ENCODE results near the gene RIN3.

The RIN3 gene

DNA sequence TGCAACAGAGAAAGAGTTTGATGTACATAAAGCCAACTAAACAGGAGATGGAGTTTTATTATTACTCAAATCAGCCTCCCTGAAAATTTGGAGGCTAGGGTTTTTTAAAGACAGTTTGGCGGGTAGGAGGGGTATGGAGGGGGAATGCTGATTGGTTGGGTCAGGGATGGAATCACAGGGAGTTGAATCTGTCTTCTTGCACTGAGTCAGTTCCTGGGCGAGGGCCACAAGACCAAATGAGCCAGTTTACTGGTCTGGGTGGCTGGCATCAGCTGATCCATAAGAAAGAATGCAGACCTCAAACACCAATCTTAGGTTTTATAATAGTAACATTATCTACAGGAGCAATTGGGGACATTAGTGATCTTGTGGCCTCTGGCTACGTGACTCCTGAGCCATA, 64.9 kb downstream of the RIN3 start:
- DNase-seq: no peak

DNA sequence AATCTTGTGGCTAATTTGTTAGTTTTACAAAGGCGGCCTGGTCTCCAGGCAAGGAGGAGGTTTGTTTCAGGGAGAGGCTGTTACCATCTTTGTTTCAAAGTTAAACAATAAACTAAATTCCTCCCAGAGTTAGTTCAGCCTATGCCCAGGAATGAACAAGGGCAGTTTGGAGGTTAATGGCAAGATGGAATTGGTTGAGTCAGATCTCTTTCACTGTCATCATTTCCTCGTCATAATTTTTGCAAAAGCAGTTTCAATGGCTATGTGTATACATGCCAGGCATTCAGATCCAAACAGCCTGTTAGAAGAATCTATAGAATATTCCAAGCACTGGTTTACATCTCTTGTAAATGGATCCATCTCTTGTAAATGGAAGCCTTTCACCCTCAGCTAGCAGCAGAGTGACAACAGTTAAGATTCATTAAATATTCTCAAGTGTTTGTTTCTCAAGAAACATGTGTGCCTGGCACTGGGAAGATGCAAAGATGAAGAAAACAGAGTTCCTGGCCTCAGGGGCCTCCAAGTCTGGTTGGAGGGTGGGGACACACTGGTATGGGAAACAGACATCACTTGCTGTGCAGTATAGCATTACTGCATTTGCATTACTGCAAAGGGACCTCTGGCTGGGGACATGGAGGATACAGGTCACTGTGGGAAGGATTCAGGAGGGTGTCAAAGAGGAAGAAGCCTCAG, 65.8 kb downstream of the RIN3 start:
- no peak for DNase-seq

DNA sequence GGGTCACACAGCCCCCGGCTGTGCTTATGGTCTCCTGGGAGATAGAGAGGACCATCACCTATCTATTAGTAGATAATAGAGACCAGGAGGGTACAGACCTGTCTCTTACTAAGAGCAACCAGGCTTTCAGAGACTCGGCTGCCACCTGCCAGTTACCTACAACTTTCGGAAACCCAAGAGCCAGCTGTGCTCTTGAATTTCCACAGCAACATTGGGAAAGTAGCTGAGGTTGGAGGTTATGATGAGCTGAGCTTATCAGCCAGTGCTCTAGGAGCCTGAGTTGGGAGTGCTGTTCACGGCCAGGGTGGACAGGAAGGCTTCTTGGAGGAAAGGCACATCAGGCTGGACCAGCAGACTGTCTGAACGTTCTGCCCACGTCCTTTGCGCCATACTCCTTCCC, 67.6 kb downstream of the RIN3 start:
- no peak for DNase-seq

DNA sequence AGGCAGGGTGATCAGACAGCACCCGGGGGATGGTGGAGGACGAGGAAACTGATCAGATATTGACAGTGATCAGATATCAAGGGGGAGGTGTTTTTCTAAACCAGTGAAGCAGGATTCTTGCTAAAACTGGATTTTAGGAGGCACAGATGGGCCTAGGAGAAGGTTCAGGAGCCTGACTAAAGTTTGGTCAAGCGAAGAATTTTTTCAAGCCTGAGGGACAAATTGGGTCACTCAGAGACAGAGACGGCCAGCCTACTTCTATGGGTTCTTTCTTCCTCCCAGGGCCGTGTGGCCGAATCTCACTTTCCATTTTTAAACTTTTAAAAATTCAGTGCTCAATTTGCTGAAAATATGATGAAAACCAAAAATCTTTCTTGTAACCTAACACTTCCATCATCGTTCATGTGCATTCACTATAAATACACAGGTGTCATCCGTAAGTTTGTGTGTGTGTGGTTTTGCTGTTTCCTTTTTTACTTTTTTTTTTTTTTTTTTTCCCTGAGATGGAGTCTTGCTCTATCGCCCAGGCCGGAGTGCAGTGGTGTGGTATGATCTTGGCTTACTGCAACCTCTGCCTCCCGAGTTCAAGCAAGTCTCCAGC, 68.5 kb downstream of the RIN3 start:
- no peak for DNase-seq

DNA sequence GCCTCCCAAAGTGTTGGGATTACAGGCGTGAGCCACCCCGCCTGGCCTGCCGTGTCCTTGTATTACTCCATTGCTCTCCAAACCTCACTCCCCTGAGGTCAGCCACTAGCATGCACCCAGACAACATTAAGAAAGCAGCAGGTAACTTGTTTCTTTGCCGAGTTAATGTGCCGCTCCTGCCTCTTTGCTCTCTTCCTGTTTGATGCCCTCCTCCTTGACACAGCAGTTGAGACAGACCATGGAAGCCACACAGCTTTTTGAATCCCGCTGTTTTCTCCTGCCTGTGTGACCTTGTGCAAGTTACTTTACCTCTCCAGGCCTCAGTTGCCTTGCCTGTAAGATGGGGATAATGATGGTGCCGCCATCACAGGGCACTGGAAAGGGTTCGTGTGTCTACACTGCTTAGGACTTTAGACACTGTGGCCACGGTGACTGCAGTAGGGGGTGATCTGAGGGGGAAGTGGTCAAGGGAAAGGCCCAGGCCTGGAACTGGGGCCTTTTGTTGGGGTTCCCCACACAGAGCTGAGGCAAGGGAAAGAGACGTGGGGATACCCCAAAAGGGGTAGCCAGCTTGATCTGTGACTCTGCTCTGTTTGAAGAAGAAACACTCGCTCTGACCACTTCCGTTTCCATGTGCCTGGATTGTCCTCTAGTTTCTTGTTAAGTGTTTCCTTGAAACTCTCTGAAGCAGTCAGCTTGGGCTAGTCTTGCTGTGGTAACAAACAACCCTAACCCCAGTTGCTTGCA, 69.3 kb downstream of the RIN3 start:
- no peak for DNase-seq

DNA sequence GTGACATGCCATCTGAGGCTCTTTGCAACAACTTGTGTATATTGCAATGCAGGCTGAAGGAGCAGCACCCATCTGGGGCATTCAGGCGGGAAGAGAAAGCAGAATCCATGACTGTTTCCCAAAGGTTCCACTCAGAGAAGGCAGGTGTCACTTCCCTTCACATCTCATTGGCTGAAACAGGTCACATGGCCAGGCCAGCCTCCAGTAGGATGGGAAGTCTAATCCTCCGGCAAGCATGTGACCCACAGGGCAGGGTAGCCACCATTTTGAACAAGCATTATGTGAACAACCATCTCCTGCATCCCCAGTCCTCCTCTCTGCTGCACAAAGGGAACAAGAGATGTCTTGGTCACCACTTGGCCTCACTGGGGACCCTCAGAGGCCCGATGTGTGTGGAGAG, 70.6 kb downstream of the RIN3 start:
- DNase-seq: no peak

DNA sequence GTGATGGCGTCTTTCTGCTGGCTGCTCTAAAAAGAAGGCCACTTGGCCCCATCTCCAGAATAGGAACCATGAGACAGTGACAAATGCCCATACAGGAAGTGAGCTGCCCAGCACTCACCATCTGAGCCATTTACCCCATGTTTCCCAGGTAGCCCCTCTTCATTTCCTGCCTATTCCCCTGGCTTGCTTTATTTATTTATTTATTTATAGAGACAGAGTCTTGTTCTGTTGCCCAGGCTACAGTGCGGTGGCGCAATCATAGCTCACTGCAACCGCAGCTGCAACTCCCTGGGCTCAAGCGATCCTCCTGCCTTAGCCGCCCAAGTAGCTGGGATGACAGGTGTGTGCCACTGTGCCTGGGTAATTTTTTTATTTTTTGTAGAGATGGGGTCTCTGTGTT, 71.2 kb downstream of the RIN3 start:
- no peak for DNase-seq

DNA sequence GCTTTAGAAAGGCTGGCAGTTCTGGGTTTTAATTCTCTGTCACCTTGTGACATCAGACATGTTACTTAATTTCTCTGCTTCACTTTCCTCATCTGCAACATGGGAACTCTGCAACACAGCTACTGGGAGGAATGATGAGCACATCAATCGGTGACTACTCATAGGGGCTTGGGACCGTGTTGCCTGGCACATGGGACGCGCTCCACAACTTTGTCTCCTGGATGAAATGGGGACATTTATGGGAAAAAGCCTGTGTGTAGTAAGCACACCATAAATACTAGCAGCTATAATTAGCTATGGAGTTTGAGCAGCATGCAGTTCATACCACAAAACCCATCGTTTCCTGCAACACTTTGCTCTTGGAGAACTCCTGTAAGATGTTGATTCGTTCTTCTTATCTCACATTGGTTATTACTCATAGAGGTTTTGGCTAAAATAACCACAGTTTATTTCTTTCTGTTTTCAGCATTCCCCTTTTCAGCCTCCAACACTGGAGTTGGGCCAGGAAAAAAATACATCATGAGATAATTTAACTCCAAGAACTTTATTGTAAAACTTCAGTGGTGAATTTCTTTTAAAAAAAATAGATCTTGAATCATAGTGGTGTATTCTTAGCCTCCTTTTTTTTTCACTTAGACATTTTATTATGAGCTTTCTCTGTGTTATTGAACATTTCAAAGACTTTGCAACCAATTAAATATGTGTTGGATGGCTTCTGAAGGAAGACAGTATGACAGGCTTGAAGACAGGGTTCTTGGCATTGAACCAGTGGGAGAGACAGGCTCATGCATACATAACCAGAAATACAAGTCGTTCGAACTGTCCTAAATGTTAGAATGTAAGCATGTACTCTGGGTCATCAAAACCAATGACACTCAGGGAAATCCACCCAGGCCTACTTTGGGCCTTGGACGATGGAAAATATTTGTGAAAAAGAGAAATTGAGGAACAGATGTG, 72.7 kb downstream of the RIN3 start:
- DNase-seq: no peak

DNA sequence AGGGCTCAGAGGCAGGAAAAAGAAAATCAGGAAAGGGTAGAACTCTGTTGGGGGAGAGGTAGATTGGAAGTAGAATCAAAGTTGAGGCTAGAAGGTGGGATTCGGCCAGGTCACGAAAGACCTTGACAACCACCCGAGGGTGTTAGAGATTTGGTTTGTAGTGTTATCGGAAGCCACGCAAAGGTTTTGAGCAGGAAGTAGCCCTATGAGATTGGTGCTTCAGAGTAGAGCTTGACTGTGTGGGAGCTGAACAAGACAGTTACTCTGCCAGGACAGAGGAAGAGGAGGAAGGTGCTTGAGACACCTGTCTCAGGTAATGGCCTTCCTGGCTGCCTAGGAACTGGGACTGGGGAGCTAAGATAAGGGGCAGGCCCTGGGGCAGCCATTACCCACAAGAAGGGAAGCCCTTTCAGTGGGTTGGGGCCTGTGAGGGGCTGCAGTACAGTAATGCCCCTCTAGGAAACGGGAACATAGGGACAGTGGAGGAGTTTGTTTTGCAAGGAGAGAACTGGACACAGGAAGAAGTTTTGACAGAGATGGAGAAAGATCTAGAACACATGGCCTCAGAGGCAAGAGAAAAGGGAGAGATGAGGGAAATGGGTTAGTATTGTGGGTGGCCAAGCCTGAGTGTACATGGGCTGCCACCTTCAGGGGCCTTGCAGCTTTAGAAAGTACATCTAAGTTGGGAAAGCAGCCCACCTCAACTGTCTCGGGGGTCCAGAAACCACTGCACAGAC, 73.5 kb downstream of the RIN3 start:
- peak; percentile 24 for DNase-seq

DNA sequence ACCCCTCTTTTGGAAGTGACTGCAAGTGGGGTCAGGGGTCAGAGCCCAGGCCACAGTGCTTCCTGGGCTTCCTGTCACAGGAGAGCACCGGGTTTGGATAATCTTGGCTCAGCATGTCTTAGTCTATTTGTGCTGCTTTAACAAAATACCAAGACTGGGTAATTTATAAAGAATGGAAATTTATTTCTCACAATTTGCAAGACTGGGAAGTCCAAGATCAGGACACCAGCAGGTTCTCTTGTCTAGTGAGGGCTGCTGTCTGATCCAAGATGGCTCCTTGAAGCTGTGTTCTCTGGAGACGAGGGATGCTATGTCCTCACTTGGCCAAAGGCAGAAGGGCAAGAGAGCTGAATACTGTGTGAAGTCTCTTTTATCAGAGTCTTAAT, 74.1 kb downstream of the RIN3 start:
- no peak for DNase-seq

DNA sequence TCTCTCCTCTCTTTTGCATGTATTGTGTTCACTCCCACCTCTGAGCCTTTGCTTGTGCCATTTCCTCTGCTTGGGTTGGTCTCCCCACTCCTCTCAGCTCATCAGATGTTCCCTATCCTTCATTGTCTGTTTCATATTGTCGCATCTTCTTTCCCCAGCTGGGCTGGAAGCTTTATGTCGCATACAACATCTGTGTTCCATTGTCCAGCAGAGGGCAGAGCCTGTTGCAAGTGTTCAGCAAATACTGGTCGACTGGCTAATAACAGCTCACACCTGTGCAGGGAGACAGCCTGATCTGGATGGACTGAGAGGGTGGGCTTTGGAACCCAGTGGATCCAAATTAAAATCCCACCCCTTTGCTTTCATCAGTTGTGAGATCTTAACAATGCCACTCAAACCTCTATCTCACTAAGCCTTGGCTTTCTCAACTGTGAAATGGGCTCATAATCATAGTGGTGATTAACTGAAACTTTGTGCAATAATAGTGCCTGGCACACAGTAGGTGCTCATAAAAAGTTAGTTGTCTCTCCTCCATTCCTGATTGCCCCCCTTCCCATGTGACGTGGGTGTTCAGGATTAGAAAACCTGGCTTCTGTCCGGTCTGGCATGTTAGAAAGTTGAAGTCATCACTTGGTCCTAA, 75.8 kb downstream of the RIN3 start:
- DNase-seq: no peak

DNA sequence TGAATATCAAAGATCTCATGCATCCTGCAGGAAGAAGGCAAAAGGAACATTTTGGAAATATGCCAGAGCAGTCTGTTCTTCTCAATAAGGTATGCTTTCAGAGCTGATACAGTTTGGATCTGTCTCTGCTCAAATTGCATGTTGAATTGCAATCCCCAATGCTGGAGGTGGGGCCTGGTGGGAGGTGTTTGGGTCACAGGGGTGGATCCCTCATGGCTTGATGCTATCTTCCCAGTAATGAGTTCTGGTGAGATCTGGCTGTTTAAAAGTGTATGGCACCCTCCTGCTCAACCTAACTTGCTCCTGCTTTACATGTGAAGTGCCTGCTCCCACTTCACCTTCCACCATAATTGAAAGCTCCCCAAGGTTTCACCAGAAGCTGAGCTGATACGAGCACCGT, 76.6 kb downstream of the RIN3 start:
- peak; percentile 1 for DNase-seq

DNA sequence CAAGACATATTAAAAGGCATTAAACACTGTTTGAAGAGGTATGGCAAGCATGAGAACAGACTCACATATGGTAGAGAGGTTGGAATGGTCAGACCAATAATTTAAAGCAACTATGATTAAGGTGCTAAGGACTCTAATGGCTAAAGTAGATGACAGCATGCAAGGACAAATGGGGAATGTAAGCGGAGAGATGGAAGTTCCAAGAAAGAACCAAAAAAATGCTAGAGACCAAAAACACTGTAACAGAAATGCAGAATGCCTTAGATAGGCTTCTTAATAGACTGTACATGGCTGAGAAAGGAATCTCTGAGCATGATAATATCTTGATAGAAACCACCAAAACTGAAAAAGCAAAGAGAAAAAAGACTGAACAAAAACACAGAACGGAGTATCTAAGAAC, 77.4 kb downstream of the RIN3 start:
- DNase-seq: no peak

DNA sequence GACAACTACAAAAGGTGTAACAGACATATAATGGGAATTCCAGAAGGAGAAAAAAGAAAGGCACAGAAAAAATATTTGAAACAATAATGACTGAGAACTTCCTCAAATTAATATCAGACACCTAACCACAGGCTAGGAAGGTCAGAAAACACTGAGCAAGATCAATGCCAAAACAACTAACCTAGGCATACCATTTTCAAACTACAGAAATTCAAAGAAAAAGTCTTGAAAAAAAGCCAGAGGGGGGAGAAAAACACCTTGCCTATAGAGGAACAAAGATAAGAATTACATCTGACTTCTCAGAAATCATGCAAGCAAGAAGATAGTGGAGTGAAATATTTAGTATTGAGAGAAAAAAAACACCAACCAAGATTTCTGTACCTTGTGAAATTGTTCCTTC, 77.8 kb downstream of the RIN3 start:
- no peak for DNase-seq

DNA sequence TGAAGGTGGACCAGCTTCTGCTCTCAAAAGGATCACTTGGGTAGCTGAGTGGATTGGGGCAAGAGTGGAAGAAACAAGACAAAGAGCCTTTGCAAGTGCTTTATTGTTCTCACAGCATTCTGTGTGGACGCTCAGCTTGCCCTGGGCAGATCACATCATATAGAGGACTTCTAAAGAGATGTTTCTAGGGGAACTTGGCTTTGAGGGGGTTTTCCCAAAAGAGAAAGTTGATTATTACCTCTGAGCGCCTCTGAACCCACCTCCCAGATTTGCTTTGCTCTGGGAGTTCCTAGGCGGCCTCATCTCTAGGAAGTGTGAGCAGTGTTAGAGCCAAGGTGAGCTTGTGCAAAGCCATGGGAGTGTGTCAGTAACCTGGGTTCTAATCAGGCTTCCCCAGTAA, 81.7 kb downstream of the RIN3 start:
- no peak for DNase-seq

DNA sequence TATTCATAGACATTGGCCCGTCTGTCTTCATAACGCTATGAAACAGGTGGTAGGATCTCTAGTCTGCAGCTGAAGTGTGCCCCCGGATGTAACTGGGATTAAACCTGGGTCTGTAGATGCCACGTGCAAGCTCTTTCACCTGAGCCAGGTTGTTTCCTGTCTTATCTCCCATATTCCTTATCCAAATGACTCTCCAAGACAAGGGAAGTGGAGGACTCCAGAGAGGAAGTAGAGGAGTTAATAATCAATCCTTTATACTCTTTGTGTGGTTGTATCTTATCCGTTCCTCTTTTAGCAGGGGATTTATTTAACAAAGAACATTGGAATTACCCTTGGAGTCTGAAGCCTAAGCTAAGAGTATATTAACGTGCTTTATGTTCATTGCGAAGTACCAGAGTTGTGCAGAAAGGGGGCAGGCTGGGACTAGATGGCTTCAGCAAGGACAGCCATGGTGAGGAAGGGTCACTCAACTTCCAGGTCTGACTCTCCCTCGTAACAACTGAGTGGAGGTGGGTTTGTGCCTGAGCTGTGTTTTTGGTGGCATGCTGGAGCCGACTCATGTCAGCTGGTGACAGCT, 82.8 kb downstream of the RIN3 start:
- no peak for DNase-seq

DNA sequence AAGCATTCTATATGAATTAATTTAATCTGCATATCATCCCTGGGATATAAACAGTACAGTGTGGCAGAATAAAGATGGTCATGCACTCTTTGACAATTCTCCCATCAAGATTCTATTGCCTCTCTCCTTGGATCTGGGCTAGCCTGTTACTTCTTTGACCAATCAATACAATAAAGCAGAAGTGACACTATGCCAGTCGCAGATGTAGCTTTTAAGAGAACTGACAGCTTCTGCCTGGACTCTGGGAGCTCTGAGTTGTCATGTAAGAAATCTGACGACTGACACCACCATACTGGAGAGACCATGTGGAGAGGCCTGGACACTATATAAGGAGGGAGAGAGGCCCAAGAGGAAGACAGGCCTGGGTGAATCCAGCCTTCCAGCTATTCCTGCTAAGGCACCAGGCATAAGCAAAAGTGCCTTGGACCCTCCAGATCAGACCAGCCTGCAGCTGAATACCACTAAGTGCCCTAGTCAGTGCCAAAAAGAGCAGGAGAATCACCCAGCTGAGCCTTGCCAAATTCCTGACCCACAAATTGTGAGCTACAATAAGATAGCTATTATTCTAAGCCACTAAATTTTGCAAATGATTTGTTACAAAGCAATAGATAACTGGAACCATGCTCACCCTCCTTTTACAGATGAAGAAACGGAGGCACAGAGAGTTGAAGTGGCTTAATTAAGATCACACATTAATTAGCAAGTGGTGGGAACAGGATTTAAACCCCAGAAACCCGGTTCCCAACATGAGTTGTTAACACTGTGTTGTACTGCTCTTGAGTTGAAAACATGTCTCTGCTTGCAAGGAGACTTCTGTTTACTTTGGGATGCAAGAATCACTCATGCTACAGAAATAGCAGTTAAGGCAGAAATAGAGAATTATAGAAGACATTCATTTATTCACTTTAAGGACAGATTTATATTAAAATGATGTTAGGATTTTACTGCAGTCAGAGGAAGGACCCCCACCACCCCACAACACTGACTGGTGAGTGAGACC, 84.6 kb downstream of the RIN3 start:
- DNase-seq: no peak

DNA sequence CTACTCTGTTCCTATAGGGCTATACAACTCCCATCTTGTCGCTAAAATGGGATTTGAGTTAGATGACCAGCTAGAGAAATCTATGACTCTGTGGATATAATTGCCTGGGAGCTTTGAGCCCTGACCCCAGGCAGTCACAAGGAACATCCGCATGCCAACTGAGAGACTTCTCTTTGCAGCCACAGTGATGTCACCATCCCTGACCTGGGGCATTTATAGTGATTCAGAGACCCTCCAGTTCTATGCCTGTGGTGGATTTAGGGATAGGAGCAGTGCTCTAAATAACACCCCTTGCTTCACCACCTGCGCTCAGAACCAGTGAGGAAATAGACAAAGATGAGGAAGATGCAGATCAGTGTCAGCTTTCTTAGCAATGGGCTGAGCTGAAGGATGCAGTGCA, 86.2 kb downstream of the RIN3 start:
- DNase-seq: no peak

DNA sequence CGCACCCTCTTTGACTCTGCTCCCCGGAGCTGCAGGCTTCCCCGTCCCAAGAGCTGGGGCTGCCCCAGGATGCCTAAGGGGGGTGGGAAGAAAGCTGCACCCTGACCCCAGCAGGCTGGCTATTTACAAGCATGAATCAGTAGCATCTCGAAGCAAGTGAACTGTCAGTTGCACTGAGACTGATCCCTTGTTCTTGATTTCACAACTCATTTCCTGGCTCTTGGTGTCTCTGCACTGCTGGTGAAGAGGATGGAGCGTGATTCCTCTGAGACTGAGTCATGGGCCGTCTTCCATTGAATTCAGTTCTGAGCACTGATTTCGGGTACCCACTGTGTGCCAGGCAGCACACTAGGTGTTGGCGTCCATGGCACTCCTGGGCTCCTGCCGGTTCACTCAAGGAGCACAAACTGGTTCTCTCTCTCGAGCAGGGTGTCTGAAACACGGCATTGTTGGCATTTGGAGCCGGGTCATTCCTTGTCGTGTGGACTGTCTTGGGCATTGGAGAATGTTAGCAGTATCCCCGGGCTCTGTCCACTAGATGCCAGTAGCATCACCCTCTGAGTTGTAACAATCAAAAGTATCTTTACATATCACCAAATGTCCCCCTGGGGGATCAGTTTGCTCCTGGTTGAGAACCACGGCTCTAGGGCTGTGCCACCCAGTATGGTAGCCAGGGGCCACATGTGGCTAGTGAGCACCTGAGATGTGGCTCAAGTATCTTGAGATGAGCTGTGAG, 86.9 kb downstream of the RIN3 start:
- no peak for DNase-seq

All from activated CD8-positive, alpha-beta memory T cell treated with anti-CD3 and anti-CD28 coated beads, Interleukin-2, amount 50 U/mL, for 4 hours (primary cell).